Measurements from ENCODE around the gene SEMA5A.

SEMA5A gene

GRCh38 chr5:9399094-9399493 is 146.8 kb downstream of the SEMA5A start:
- Histone ChIP-seq H3K4me2 (ENCODE audit: low read length) (no peak overlapping the region), H3K9ac (no peak overlapping the region), H3K27ac (no peak overlapping the region), H3K4me3 (ENCODE audit: low read depth, low read length) (no peak overlapping the region), H3K36me3 (ENCODE audit: control insufficient read depth, insufficient read depth, low read length) (no peaks in the 10 kb centered on the region), H2AFZ (no peak overlapping the region), H3K4me1 (no peaks in the 10 kb centered on the region), H3K9me3 (ENCODE audit: control insufficient read depth, low read length) (no peaks in the 10 kb centered on the region), H3K79me2 (no peaks in the 10 kb centered on the region), H3K27me3 (ENCODE audit: control insufficient read depth, insufficient read depth, low read length) (no peaks in the 10 kb centered on the region)
- TF ChIP-seq, protein P1, sequence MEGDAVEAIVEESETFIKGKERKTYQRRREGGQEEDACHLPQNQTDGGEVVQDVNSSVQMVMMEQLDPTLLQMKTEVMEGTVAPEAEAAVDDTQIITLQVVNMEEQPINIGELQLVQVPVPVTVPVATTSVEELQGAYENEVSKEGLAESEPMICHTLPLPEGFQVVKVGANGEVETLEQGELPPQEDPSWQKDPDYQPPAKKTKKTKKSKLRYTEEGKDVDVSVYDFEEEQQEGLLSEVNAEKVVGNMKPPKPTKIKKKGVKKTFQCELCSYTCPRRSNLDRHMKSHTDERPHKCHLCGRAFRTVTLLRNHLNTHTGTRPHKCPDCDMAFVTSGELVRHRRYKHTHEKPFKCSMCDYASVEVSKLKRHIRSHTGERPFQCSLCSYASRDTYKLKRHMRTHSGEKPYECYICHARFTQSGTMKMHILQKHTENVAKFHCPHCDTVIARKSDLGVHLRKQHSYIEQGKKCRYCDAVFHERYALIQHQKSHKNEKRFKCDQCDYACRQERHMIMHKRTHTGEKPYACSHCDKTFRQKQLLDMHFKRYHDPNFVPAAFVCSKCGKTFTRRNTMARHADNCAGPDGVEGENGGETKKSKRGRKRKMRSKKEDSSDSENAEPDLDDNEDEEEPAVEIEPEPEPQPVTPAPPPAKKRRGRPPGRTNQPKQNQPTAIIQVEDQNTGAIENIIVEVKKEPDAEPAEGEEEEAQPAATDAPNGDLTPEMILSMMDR (IDR thresholded peaks at IDR 0.05): no peak

- no peaks in the 10 kb centered on the region for H3K9me3 ChIP-seq (ENCODE audit: control insufficient read depth, low read length)
- H3K9ac ChIP-seq: no peak overlapping the region
- no peak overlapping the region for H2AFZ ChIP-seq
- H3K79me2 ChIP-seq: no peaks in the 10 kb centered on the region
- H3K4me1 ChIP-seq: no peaks in the 10 kb centered on the region
- TF ChIP-seq, protein P1 (IDR thresholded peaks at IDR 0.05): no peak
- H3K27me3 ChIP-seq (ENCODE audit: control insufficient read depth, insufficient read depth, low read length): no peaks in the 10 kb centered on the region
- no peaks in the 10 kb centered on the region for H3K36me3 ChIP-seq (ENCODE audit: control insufficient read depth, insufficient read depth, low read length)
- no peak overlapping the region for H3K4me3 ChIP-seq (ENCODE audit: low read depth, low read length)
- no peak overlapping the region for H3K4me2 ChIP-seq (ENCODE audit: low read length)
- H3K27ac ChIP-seq: no peak overlapping the region
Measured at GRCh38 chr5:9398227-9398626, 147.6 kb downstream of the SEMA5A start.

DNA sequence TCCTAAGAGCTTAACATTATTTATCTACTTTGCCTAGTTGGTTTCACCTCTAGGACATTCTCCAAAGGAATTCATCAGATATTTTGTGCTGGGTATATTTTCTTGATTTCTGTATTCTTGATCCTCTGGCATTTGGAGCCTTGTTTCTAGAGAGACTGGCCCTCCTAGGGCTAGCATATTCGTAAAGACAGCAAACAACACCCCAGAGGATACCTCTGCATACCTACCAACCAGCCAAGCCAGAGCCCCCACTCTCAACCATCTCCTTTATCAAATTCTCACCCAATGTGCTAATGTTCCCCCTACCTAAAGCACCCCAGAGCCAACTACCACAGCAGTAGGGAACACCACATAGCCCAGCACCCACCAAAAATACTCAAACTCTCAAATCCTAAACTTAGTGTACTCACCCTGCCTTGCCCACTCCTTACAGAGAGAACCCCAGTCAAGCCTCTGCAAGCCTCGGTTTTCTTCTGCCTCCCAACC is 149.5 kb downstream of the SEMA5A start:
- no peaks in the 10 kb centered on the region for H3K79me2 ChIP-seq
- H3K9ac ChIP-seq: no peak overlapping the region
- H3K9me3 ChIP-seq (ENCODE audit: control insufficient read depth, low read length): no peaks in the 10 kb centered on the region
- H3K4me2 ChIP-seq (ENCODE audit: low read length): no peak overlapping the region
- TF ChIP-seq, protein P1 (IDR thresholded peaks at IDR 0.05): no peak
- no peak overlapping the region for H3K4me3 ChIP-seq (ENCODE audit: low read depth, low read length)
- H3K4me1 ChIP-seq: no peaks in the 10 kb centered on the region
- H3K27me3 ChIP-seq (ENCODE audit: control insufficient read depth, insufficient read depth, low read length): no peaks in the 10 kb centered on the region
- no peak overlapping the region for H2AFZ ChIP-seq
- H3K36me3 ChIP-seq (ENCODE audit: control insufficient read depth, insufficient read depth, low read length): no peaks in the 10 kb centered on the region
- H3K27ac ChIP-seq: no peak overlapping the region

DNA sequence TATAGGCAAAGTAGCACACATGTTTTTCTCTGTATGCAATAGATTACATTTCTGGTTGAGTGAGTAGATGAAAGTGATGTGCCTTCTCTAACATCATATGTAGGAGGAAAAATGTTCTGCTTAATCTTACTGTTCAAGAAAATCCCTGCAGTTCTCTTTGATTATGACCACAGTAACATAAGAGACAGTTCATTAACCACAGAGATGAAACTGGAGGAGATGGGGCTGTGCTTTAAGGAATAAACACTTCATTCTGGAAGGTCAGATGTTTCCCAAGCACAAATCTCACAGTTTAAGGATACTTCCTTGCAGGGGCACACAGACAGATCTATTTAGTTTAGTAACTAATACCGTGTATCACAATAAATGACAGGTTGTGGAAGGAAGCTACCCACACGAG is 150.2 kb downstream of the SEMA5A start:
- TF ChIP-seq, protein P1 (IDR thresholded peaks at IDR 0.05): no peak
- Histone ChIP-seq H3K4me3 (ENCODE audit: low read depth, low read length) (no peak overlapping the region), H3K9ac (no peak overlapping the region), H3K4me1 (no peaks in the 10 kb centered on the region), H3K4me2 (ENCODE audit: low read length) (no peak overlapping the region), H3K36me3 (ENCODE audit: control insufficient read depth, insufficient read depth, low read length) (no peaks in the 10 kb centered on the region), H3K9me3 (ENCODE audit: control insufficient read depth, low read length) (no peaks in the 10 kb centered on the region), H3K27ac (no peak overlapping the region), H2AFZ (no peak overlapping the region), H3K79me2 (no peaks in the 10 kb centered on the region), H3K27me3 (ENCODE audit: control insufficient read depth, insufficient read depth, low read length) (no peaks in the 10 kb centered on the region)

- no peaks in the 10 kb centered on the region for H3K36me3 ChIP-seq (ENCODE audit: control insufficient read depth, insufficient read depth, low read length)
- H3K27me3 ChIP-seq (ENCODE audit: control insufficient read depth, insufficient read depth, low read length): no peaks in the 10 kb centered on the region
- H2AFZ ChIP-seq: no peak overlapping the region
- no peak overlapping the region for H3K27ac ChIP-seq
- no peak overlapping the region for H3K9ac ChIP-seq
- no peak overlapping the region for H3K4me3 ChIP-seq (ENCODE audit: low read depth, low read length)
- H3K4me2 ChIP-seq (ENCODE audit: low read length): no peak overlapping the region
- no peaks in the 10 kb centered on the region for H3K4me1 ChIP-seq
- H3K79me2 ChIP-seq: no peaks in the 10 kb centered on the region
- TF ChIP-seq, protein P1 (IDR thresholded peaks at IDR 0.05): no peak
- no peaks in the 10 kb centered on the region for H3K9me3 ChIP-seq (ENCODE audit: control insufficient read depth, low read length)
Measured at GRCh38 chr5:9394221-9394620, 151.7 kb downstream of the SEMA5A start.
